Mesenchymal stem cell (in vitro differentiated cells and primary cell): ENCODE measurements around the gene PTK6.

Source experiments
- DNase-seq: peaks from one replicate; pipeline ENCODE4 v3.0.0-alpha.2; 2013
- H2AFZ ChIP-seq: one replicate; pipeline ENCODE4 v1.6.1; 2013; ENCODE audit warnings: low read depth, mild to moderate bottlenecking, control low read depth, inconsistent platforms, low read length, moderate library complexity
- H2AK5ac ChIP-seq: 2 replicates; pipeline ENCODE4 v1.6.1; 2013; ENCODE audit warnings: low read length, moderate library complexity, mild to moderate bottlenecking, inconsistent platforms; ENCODE audit not compliant: severe bottlenecking
- H2BK120ac ChIP-seq: one replicate; pipeline ENCODE4 v1.6.1; 2013; ENCODE audit warnings: low read depth, mild to moderate bottlenecking, inconsistent platforms, low read length, moderate library complexity
- H2BK12ac ChIP-seq, 2 experiments: one replicate each; pipeline ENCODE4 v1.6.1; 2013; ENCODE audit warnings: inconsistent platforms in 2 of 2, low read length in 2 of 2, mild to moderate bottlenecking in 2 of 2, moderate library complexity in 2 of 2, control low read depth in 1 of 2
- H2BK15ac ChIP-seq: one replicate; pipeline ENCODE4 v1.6.1; 2013; ENCODE audit warnings: mild to moderate bottlenecking, low read depth, inconsistent platforms; ENCODE audit not compliant: poor library complexity, severe bottlenecking
- H2BK5ac ChIP-seq: 2 replicates; pipeline ENCODE4 v1.6.1; 2013; ENCODE audit warnings: low read depth, mild to moderate bottlenecking, low read length, control low read depth, inconsistent platforms; ENCODE audit not compliant: poor library complexity, severe bottlenecking
- H3K14ac ChIP-seq, 2 experiments: one replicate each; pipeline ENCODE4 v1.6.1; 2013; ENCODE audit warnings: inconsistent platforms in 2 of 2, low read length in 2 of 2, control low read depth in 1 of 2, mild to moderate bottlenecking in 1 of 2, moderate library complexity in 1 of 2
- H3K18ac ChIP-seq, 2 experiments: one replicate each; pipeline ENCODE4 v1.6.1; 2013; ENCODE audit warnings: inconsistent platforms in 2 of 2, low read length in 2 of 2, control low read depth in 1 of 2, low read depth in 1 of 2, mild to moderate bottlenecking in 1 of 2
- H3K23ac ChIP-seq, 2 experiments: one replicate each; pipeline ENCODE4 v1.6.1; 2013; ENCODE audit warnings: inconsistent platforms in 2 of 2, low read length in 2 of 2, mild to moderate bottlenecking in 2 of 2, moderate library complexity in 2 of 2, control low read depth in 1 of 2
- H3K27ac ChIP-seq: 2 replicates; pipeline ENCODE4 v1.5.1; 2013; ENCODE audit warnings: mild to moderate bottlenecking, moderate library complexity, low read length, control low read depth, inconsistent platforms; ENCODE audit not compliant: poor library complexity, severe bottlenecking
- H3K27me3 ChIP-seq, 2 experiments: 2 replicates each; pipeline versions ENCODE4 v1.6.1 to v1.7.0; 2013; ENCODE audit warnings: low read length in 2 of 2, mild to moderate bottlenecking in 2 of 2, moderate library complexity in 2 of 2, control low read depth in 1 of 2, inconsistent platforms in 1 of 2; ENCODE audit not compliant: control insufficient read depth in 1 of 2, insufficient read depth in 1 of 2
- H3K36me3 ChIP-seq, 2 experiments: 2 replicates each; pipeline versions ENCODE4 v1.6.1 to v1.7.0; 2013; ENCODE audit warnings: low read length in 2 of 2, control low read depth in 1 of 2, inconsistent platforms in 1 of 2, low read depth in 1 of 2, mild to moderate bottlenecking in 1 of 2; ENCODE audit not compliant: insufficient read depth in 2 of 2, control insufficient read depth in 1 of 2
- H3K4ac ChIP-seq, 2 experiments: one replicate each; pipeline ENCODE4 v1.6.1; 2013; ENCODE audit warnings: inconsistent platforms in 2 of 2, low read length in 2 of 2, mild to moderate bottlenecking in 2 of 2, moderate library complexity in 2 of 2, control low read depth in 1 of 2, low read depth in 1 of 2
- H3K4me1 ChIP-seq: 2 replicates; pipeline ENCODE4 v1.6.1; 2013; ENCODE audit warnings: low read depth, low read length, control low read depth; ENCODE audit not compliant: control insufficient read depth, insufficient read depth
- H3K4me2 ChIP-seq: 2 replicates; pipeline ENCODE4 v1.6.1; 2013; ENCODE audit warnings: low read length, mild to moderate bottlenecking, inconsistent platforms; ENCODE audit not compliant: poor library complexity, severe bottlenecking
- H3K4me3 ChIP-seq, 2 experiments: 2 replicates each; pipeline versions ENCODE4 v1.5.1 to v1.7.0; 2013; ENCODE audit warnings: low read length in 2 of 2, mild to moderate bottlenecking in 2 of 2, control low read depth in 1 of 2, low read depth in 1 of 2; ENCODE audit not compliant: insufficient read depth in 1 of 2
- H3K79me1 ChIP-seq: replicated peaks from 2 replicates; pipeline ENCODE4 v1.6.1; 2013; ENCODE audit warnings: mild to moderate bottlenecking, control low read depth, low read length, inconsistent platforms; ENCODE audit not compliant: poor library complexity, severe bottlenecking
- H3K9ac ChIP-seq: 2 replicates; pipeline ENCODE4 v1.7.0; 2013; ENCODE audit warnings: mild to moderate bottlenecking, low read length, moderate library complexity
- H3K9me3 ChIP-seq: 2 replicates; pipeline ENCODE4 v1.7.0; 2013; ENCODE audit warnings: mild to moderate bottlenecking, low read length; ENCODE audit not compliant: control insufficient read depth
- H4K8ac ChIP-seq: one replicate; pipeline ENCODE4 v1.6.1; 2013; ENCODE audit warnings: inconsistent platforms, mild to moderate bottlenecking, low read length, moderate library complexity
- H4K91ac ChIP-seq: one replicate; pipeline ENCODE4 v1.6.1; 2013; ENCODE audit warnings: mild to moderate bottlenecking, low read length, inconsistent platforms
- WGBS: methylation state at CpG from one replicate; pipeline ENCODE4 v1.1.7; 2013; ENCODE audit warnings: mixed read lengths; 5-methylcytosine and 5-hydroxymethylcytosine counted together

The PTK6 gene

DNA sequence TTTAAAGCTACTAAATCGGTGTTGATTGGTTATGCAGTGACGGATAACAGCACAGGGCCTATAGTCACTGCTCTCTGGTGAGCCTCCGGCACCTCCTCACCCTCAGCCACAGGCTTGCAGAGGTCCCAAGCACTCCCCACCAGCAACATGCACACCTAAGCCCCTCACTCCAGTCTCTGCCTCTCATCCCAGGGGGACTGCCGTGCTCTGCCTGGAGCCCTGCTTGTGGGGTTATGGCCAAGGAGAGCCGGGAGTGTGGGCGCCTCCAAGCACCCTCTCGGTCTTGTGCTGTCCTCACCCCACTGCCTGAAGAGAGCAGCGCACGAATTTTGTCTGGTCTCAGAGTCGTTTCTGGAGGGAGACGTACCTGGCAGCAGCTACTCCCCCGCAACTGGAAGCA lies 31.5 kb downstream of the PTK6 start:
- 85% methylated on average over 12 of the region's 12 CpGs for WGBS
- H2BK15ac ChIP-seq: no peak overlapping the region
- peaks cover 12% of the 10 kb centered on the region for H3K9me3 ChIP-seq
- H3K14ac ChIP-seq: no peak overlapping the region
- no peaks in the 10 kb centered on the region for H3K36me3 ChIP-seq
- no peak overlapping the region for H4K91ac ChIP-seq
- no peak overlapping the region for H3K18ac ChIP-seq
- H2AFZ ChIP-seq: no peak overlapping the region
- H2AK5ac ChIP-seq: no peak overlapping the region
- no peak for DNase-seq
- no peak overlapping the region for H2BK12ac ChIP-seq
- no peak overlapping the region for H2BK120ac ChIP-seq
- no peak overlapping the region for H3K4me2 ChIP-seq
- no peak overlapping the region for H4K8ac ChIP-seq
- no peak overlapping the region for H3K27ac ChIP-seq
- H3K27me3 ChIP-seq: peaks cover 33 to 70% of the 10 kb centered on the region in 2 experiments
- H3K79me1 ChIP-seq: no peaks in the 10 kb centered on the region
- peaks cover 10% of the 10 kb centered on the region for H3K4me1 ChIP-seq
- H3K4ac ChIP-seq: no peak overlapping the region
- no peak overlapping the region for H3K9ac ChIP-seq
- H3K23ac ChIP-seq: no peak overlapping the region
- no peak overlapping the region for H2BK5ac ChIP-seq
- H3K4me3 ChIP-seq: no peak overlapping the region

DNA sequence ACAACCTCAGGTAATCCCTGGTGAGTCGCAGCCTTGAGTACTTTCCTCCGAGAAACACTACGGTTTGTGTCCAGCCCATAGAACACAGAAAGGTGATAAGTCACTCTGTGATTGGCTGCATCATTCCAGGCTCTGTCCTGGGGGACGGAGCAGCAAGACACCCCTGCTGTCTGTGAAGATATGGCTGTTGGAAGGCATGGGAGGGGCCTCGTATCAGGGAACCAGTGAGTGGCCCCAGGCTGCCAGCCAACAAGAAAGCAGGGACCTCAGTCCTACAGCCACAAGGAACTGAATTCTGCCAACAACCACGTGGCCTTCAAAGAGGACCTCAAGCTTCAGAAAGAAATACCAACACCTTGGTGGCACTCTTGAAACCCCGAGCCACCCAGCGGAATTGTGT lies 31.9 kb downstream of the PTK6 start:
- H2AFZ ChIP-seq: no peak overlapping the region
- no peak overlapping the region for H3K23ac ChIP-seq
- peaks cover 10% of the 10 kb centered on the region for H3K4me1 ChIP-seq
- no peak overlapping the region for H3K27ac ChIP-seq
- H3K14ac ChIP-seq: no peak overlapping the region
- WGBS: 81% methylated on average over 7 of the region's 8 CpGs
- H3K4me2 ChIP-seq: no peak overlapping the region
- peaks cover 12% of the 10 kb centered on the region for H3K9me3 ChIP-seq
- H3K4me3 ChIP-seq: no peak overlapping the region
- H2BK5ac ChIP-seq: no peak overlapping the region
- H4K8ac ChIP-seq: no peak overlapping the region
- H2BK120ac ChIP-seq: no peak overlapping the region
- DNase-seq: no peak
- no peak overlapping the region for H3K4ac ChIP-seq
- no peak overlapping the region for H2AK5ac ChIP-seq
- H3K79me1 ChIP-seq: no peaks in the 10 kb centered on the region
- H4K91ac ChIP-seq: no peak overlapping the region
- no peak overlapping the region for H3K18ac ChIP-seq
- H3K36me3 ChIP-seq: no peaks in the 10 kb centered on the region
- H3K9ac ChIP-seq: no peak overlapping the region
- H2BK12ac ChIP-seq: no peak overlapping the region
- H3K27me3 ChIP-seq: peaks cover 37 to 71% of the 10 kb centered on the region in 2 experiments
- no peak overlapping the region for H2BK15ac ChIP-seq

DNA sequence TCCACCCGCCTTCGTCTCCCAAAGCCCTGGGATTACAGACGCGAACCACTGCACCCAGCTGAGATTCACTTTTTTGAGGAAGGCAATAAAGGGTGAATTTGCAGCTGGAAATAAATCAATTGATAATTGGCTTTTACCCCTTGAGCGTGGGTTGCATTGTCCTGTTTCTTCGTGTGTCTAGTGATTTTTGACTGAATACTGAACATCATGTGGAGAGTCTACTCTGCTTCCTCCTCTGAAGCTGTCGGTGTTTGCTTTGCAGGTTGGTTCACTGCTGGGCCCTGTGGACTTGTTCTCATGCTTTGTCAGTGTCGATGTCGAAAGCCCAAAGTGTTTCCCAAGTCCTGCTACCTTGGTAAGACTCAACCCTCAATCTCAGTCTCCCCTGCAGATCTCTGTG lies 32.5 kb downstream of the PTK6 start:
- H3K9me3 ChIP-seq: peaks cover 12% of the 10 kb centered on the region
- no peak overlapping the region for H3K4me2 ChIP-seq
- WGBS: 84% methylated on average over 9 of the region's 9 CpGs
- peaks cover 10% of the 10 kb centered on the region for H3K4me1 ChIP-seq
- H2BK120ac ChIP-seq: no peak overlapping the region
- H2BK12ac ChIP-seq: no peak overlapping the region
- H3K23ac ChIP-seq: no peak overlapping the region
- no peaks in the 10 kb centered on the region for H3K79me1 ChIP-seq
- no peak overlapping the region for H3K14ac ChIP-seq
- H3K4ac ChIP-seq: no peak overlapping the region
- DNase-seq: no peak
- H2BK5ac ChIP-seq: no peak overlapping the region
- no peak overlapping the region for H3K4me3 ChIP-seq
- peaks cover 44 to 73% of the 10 kb centered on the region in 2 experiments for H3K27me3 ChIP-seq
- no peak overlapping the region for H2AK5ac ChIP-seq
- no peak overlapping the region for H4K91ac ChIP-seq
- no peak overlapping the region for H2BK15ac ChIP-seq
- H3K36me3 ChIP-seq: no peaks in the 10 kb centered on the region
- no peak overlapping the region for H3K9ac ChIP-seq
- H4K8ac ChIP-seq: no peak overlapping the region
- no peak overlapping the region for H2AFZ ChIP-seq
- H3K18ac ChIP-seq: no peak overlapping the region
- no peak overlapping the region for H3K27ac ChIP-seq

- Histone ChIP-seq H3K14ac (no peak overlapping the region), H3K4ac (no peak overlapping the region), H2AFZ (no peak overlapping the region), H3K27me3 (peaks cover 48 to 71% of the 10 kb centered on the region in 2 experiments), H3K27ac (no peak overlapping the region), H2BK120ac (no peak overlapping the region), H3K36me3 (no peaks in the 10 kb centered on the region), H2AK5ac (no peak overlapping the region), H4K91ac (no peak overlapping the region), H3K23ac (no peak overlapping the region), H2BK5ac (no peak overlapping the region), H4K8ac (no peak overlapping the region), H3K9ac (no peak overlapping the region), H3K4me1 (peaks cover 20% of the 10 kb centered on the region), H3K4me2 (no peak overlapping the region), H2BK12ac (no peak overlapping the region), H3K4me3 (no peak overlapping the region), H2BK15ac (no peak overlapping the region), H3K79me1 (no peaks in the 10 kb centered on the region), H3K18ac (no peak overlapping the region), H3K9me3 (peaks cover 12% of the 10 kb centered on the region)
- no peak for DNase-seq
- 65% methylated on average over 6 of the region's 7 CpGs for WGBS
Observed at GRCh38 chr20:63503524-63503923, 33.7 kb downstream of the PTK6 start.
